Activated CD8-positive, alpha-beta T cell treated with anti-CD3 and anti-CD28 coated beads for 36 hours (primary cell): Measurements from ENCODE around the gene GPR85. TPM values are rescaled to one million over a fixed set of nuclear protein-coding genes. Genes with fewer than 3 reads are reported as not detected.
"Not testable (repeated sequence)": the region's sequence is repeated elsewhere in the genome, so short reads cannot be mapped to it uniquely, and the experiment has no call there.

ENCODE experiments used
- ATAC-seq: fragments of 200-7000 bp; cut with Tn5 transposase; one replicate; pipeline ENCODE4 v1.10.0; 2021; ENCODE audit warnings: mild to moderate bottlenecking, moderate library complexity
- CTCF ChIA-PET: fragments of 350-600 bp; sonication (Branson Sonifier 250); formaldehyde crosslinking; loops from one replicate; lab custom pipeline; 2021; ENCODE audit warnings: antibody characterized with exemption; lab: Charles Lee
- POLR2A ChIA-PET: fragments of 350-600 bp; sonication (Branson Sonifier 250); formaldehyde crosslinking; loops from one replicate; lab custom pipeline; 2021; ENCODE audit warnings: antibody characterized with exemption; lab: Charles Lee
- DNase-seq: peaks from one replicate; pipeline ENCODE4 v3.0.0-alpha.2; 2020
- H3K27ac Mint-ChIP-seq: one replicate; pipeline ENCODE4 v1.8.0; 2021; ENCODE audit warnings: mild to moderate bottlenecking, mixed read lengths
- H3K27me3 Mint-ChIP-seq: one replicate; pipeline ENCODE4 v1.8.0; 2021; ENCODE audit warnings: mixed read lengths
- H3K36me3 Mint-ChIP-seq: one replicate; pipeline ENCODE4 v1.8.0; 2021; ENCODE audit warnings: low read depth, mixed read lengths
- H3K4me1 Mint-ChIP-seq: one replicate; pipeline ENCODE4 v1.8.0; 2021; ENCODE audit warnings: low read depth, mixed read lengths
- H3K4me3 Mint-ChIP-seq: one replicate; pipeline ENCODE4 v1.8.0; 2021; ENCODE audit warnings: mild to moderate bottlenecking, moderate library complexity, mixed read lengths
- H3K9me3 Mint-ChIP-seq: one replicate; pipeline ENCODE4 v1.8.0; 2021; ENCODE audit warnings: mixed read lengths
- CTCF ChIP-seq: fragments of 200-600 bp; IDR thresholded peaks from one replicate; pipeline ENCODE4 v1.8.0; 2022; ENCODE audit warnings: antibody characterized with exemption, mild to moderate bottlenecking
- intact Hi-C: fragments of 100-400 bp; cut with micrococcal nuclease; formaldehyde crosslinking; loops from one replicate; pipeline ENCODE4 v1.10.0; 2022
- total RNA-seq, 2 experiments: library from RNA; stranded (reverse); gene quantifications; one replicate each; pipeline ENCODE4 v1.2.3, GENCODE V29; 2021

Gene GPR85
- total RNA-seq, 2 experiments from 2014 or later = not detected

GRCh38 chr7:113054938-113055337 is 31.7 kb downstream of the GPR85 start:
- ATAC-seq = no peak
- Mint-ChIP-seq H3K36me3 (no peaks in the 10 kb centered on the region), H3K4me1 (no peaks in the 10 kb centered on the region), H3K27ac (no peak overlapping the region), H3K9me3 (peaks cover 2% of the 10 kb centered on the region), H3K27me3 (peaks cover 14% of the 10 kb centered on the region), H3K4me3 (no peak overlapping the region)
- ChIA-PET POLR2A (no interaction called here), CTCF (no interaction called here)
- intact Hi-C loops = no loop called here
- no peak for DNase-seq
- no peak for TF ChIP-seq CTCF

GRCh38 chr7:113054272-113054671 is 32.4 kb downstream of the GPR85 start:
- H3K4me3 Mint-ChIP-seq, H3K27ac Mint-ChIP-seq, POLR2A ChIA-PET, DNase-seq, H3K4me1 Mint-ChIP-seq, H3K36me3 Mint-ChIP-seq, ATAC-seq, CTCF ChIA-PET, intact Hi-C loops, H3K9me3 Mint-ChIP-seq: not testable (repeated sequence)
- H3K27me3 Mint-ChIP-seq = peaks cover 16% of the 10 kb centered on the region

GRCh38 chr7:113049221-113049620 is 37.4 kb downstream of the GPR85 start:
- DNase-seq, H3K27ac Mint-ChIP-seq, intact Hi-C loops, POLR2A ChIA-PET, H3K4me3 Mint-ChIP-seq, H3K4me1 Mint-ChIP-seq, H3K36me3 Mint-ChIP-seq, ATAC-seq, CTCF ChIA-PET, H3K9me3 Mint-ChIP-seq: not testable (repeated sequence)
- H3K27me3 Mint-ChIP-seq = peaks cover 11% of the 10 kb centered on the region

GRCh38 chr7:113046453-113046852 is 40.2 kb downstream of the GPR85 start:
- TF ChIP-seq CTCF = no peak
- Mint-ChIP-seq H3K9me3 (no peaks in the 10 kb centered on the region), H3K4me3 (no peak overlapping the region), H3K27me3 (peaks cover 10% of the 10 kb centered on the region), H3K27ac (no peak overlapping the region), H3K4me1 (no peaks in the 10 kb centered on the region), H3K36me3 (no peaks in the 10 kb centered on the region)
- ATAC-seq (no peak), DNase-seq (no peak)
- intact Hi-C loops = no loop called here
- POLR2A ChIA-PET = no interaction called here
- CTCF ChIA-PET = no interaction called here

GRCh38 chr7:113045379-113045778 is 41.2 kb downstream of the GPR85 start:
- Mint-ChIP-seq H3K9me3 (no peaks in the 10 kb centered on the region), H3K36me3 (no peaks in the 10 kb centered on the region), H3K4me1 (no peaks in the 10 kb centered on the region), H3K27me3 (peaks cover 10% of the 10 kb centered on the region), H3K27ac (no peak overlapping the region), H3K4me3 (no peak overlapping the region)
- no peak for ATAC-seq
- no peak for TF ChIP-seq CTCF
- ChIA-PET POLR2A (no interaction called here), CTCF (no interaction called here)
- no peak for DNase-seq
- intact Hi-C loops = no loop called here

- Mint-ChIP-seq H3K4me3 (no peak overlapping the region), H3K4me1 (no peaks in the 10 kb centered on the region), H3K36me3 (no peaks in the 10 kb centered on the region), H3K27ac (no peak overlapping the region), H3K9me3 (no peaks in the 10 kb centered on the region), H3K27me3 (peaks cover 8% of the 10 kb centered on the region)
- ATAC-seq = no peak
- intact Hi-C loops = no loop called here
- no peak for DNase-seq
- TF ChIP-seq CTCF = no peak
- POLR2A ChIA-PET = no interaction called here
- CTCF ChIA-PET = no interaction called here
Measured at GRCh38 chr7:113044394-113044793, 42.2 kb downstream of the GPR85 start.
